Smooth muscle cell (in vitro differentiated cells): Measurements from ENCODE around the gene FBXO31. TPM values are rescaled to one million over a fixed set of nuclear protein-coding genes. Genes with fewer than 3 reads are reported as not detected.

Experiments
- DNase-seq: peaks from one replicate; lab custom pipeline; 2025; ENCODE audit not compliant: unreplicated experiment; lab: John Stamatoyannopoulos, UW
- H2AFZ ChIP-seq: fragments of 200-600 bp; sonication (generic); 2 replicates; pipeline ENCODE4 v1.6.0; 2016; ENCODE audit warnings: antibody characterized with exemption, low read depth, mild to moderate bottlenecking
- H3F3A ChIP-seq: fragments of 200-600 bp; sonication (generic); 2 replicates; pipeline ENCODE4 v1.6.0; 2017; ENCODE audit warnings: antibody characterized with exemption, low read depth
- H3K27ac ChIP-seq: fragments of 200-600 bp; sonication (generic); 2 replicates; pipeline ENCODE4 v1.5.1; 2016; ENCODE audit warnings: low read depth, mild to moderate bottlenecking
- H3K27me3 ChIP-seq: fragments of 200-600 bp; sonication (generic); 2 replicates; pipeline ENCODE4 v1.6.1; 2016; ENCODE audit warnings: low read depth, mild to moderate bottlenecking
- H3K36me3 ChIP-seq: fragments of 200-600 bp; sonication (generic); 2 replicates; pipeline ENCODE4 v1.5.1; 2016; ENCODE audit warnings: low read depth
- H3K4me1 ChIP-seq: fragments of 200-600 bp; sonication (generic); 2 replicates; pipeline ENCODE4 v1.5.1; 2016; ENCODE audit warnings: low read depth
- H3K4me2 ChIP-seq: fragments of 200-600 bp; sonication (generic); 2 replicates; pipeline ENCODE4 v1.6.0; 2016; ENCODE audit warnings: mild to moderate bottlenecking
- H3K4me3 ChIP-seq: fragments of 200-600 bp; sonication (generic); 2 replicates; pipeline ENCODE4 v1.5.1; 2016; ENCODE audit warnings: mild to moderate bottlenecking
- H3K79me2 ChIP-seq: fragments of 200-600 bp; sonication (generic); 2 replicates; pipeline ENCODE4 v1.6.0; 2016; ENCODE audit warnings: low read depth, mild to moderate bottlenecking
- H3K9ac ChIP-seq: fragments of 200-600 bp; sonication (generic); 2 replicates; pipeline ENCODE4 v1.6.0; 2016; ENCODE audit warnings: low read depth
- H3K9me3 ChIP-seq: fragments of 200-600 bp; sonication (generic); replicated peaks from 2 replicates; pipeline ENCODE4 v1.5.1; 2016; ENCODE audit warnings: low read depth
- H4K20me1 ChIP-seq: fragments of 200-600 bp; sonication (generic); 2 replicates; pipeline ENCODE4 v1.6.0; 2016; ENCODE audit warnings: low read depth
- WGBS: methylation state at CpG from one replicate; pipeline ENCODE4 v1.1.7; 2016; ENCODE audit warnings: low lambda C conversion rate; 5-methylcytosine and 5-hydroxymethylcytosine counted together
- polyA plus RNA-seq: library from polyadenylated mRNA; unstranded; fragments of >200 nt; fragmentation: Nextera tagmentation; extraction: Ambion mirVana; gene quantifications from 2 replicates; pipeline ENCODE4 v1.2.1, GENCODE V29; 2016
- total RNA-seq: library from RNA; depleted of rRNA; stranded (reverse); fragments of >200 nt; gene quantifications from 2 replicates; pipeline ENCODE4 v1.2.3, GENCODE V29; 2014
- TF ChIP-seq, protein P1 (sequence below): fragments of 200-600 bp; sonication (generic); IDR thresholded peaks from 2 replicates; pipeline ENCODE4 v1.5.1; 2017; ENCODE audit warnings: borderline replicate concordance, mild to moderate bottlenecking, antibody characterized with exemption; ENCODE audit not compliant: insufficient read depth, poor library complexity, severe bottlenecking

FBXO31 gene
- total and polyA plus RNA-seq, 2 experiments from 2014 or later = 13.9 to 25.6 TPM

GRCh38 chr16:87411375-87412271 lies 28.0 kb upstream of the FBXO31 start:
- Histone ChIP-seq H3F3A (no peaks in the 10 kb centered on the region), H3K36me3 (no peaks in the 10 kb centered on the region), H3K27me3 (no peaks in the 10 kb centered on the region), H2AFZ (no peak overlapping the region), H3K27ac (no peak overlapping the region), H3K4me1 (no peaks in the 10 kb centered on the region), H3K9me3 (no peaks in the 10 kb centered on the region), H3K4me3 (no peak overlapping the region), H3K9ac (no peak overlapping the region), H3K79me2 (no peaks in the 10 kb centered on the region), H4K20me1 (peaks cover 19% of the 10 kb centered on the region), H3K4me2 (no peak overlapping the region)
- WGBS = 95% methylated on average over 39 of the region's 49 CpGs
- TF ChIP-seq, protein P1, sequence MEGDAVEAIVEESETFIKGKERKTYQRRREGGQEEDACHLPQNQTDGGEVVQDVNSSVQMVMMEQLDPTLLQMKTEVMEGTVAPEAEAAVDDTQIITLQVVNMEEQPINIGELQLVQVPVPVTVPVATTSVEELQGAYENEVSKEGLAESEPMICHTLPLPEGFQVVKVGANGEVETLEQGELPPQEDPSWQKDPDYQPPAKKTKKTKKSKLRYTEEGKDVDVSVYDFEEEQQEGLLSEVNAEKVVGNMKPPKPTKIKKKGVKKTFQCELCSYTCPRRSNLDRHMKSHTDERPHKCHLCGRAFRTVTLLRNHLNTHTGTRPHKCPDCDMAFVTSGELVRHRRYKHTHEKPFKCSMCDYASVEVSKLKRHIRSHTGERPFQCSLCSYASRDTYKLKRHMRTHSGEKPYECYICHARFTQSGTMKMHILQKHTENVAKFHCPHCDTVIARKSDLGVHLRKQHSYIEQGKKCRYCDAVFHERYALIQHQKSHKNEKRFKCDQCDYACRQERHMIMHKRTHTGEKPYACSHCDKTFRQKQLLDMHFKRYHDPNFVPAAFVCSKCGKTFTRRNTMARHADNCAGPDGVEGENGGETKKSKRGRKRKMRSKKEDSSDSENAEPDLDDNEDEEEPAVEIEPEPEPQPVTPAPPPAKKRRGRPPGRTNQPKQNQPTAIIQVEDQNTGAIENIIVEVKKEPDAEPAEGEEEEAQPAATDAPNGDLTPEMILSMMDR = no peak
- DNase-seq = no peak

DNA sequence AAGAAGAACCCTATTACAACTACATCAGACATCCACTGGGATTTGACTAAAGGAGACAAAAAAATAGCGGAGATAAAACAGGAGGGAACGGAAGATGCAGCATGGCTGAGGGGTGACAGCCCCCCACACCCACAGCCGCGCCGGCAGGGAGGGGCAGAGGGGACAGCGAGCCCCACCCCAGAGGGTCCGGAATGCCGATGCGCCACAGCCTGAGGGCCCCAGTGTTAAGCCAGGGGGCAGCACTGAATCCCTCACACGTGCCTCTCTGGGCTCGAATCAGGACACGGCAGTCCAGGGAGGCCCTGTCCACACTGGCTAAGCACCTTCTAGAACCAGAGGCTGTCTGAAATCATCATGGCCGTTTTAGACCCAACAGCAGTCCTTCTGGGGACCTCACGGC lies 27.4 kb upstream of the FBXO31 start:
- Histone ChIP-seq H3K4me3 (no peak overlapping the region), H3K9me3 (no peaks in the 10 kb centered on the region), H3K4me2 (no peak overlapping the region), H3K36me3 (no peaks in the 10 kb centered on the region), H3F3A (no peaks in the 10 kb centered on the region), H3K27me3 (no peaks in the 10 kb centered on the region), H2AFZ (no peak overlapping the region), H3K79me2 (no peaks in the 10 kb centered on the region), H3K27ac (no peak overlapping the region), H3K9ac (no peak overlapping the region), H4K20me1 (peaks cover 19% of the 10 kb centered on the region), H3K4me1 (no peaks in the 10 kb centered on the region)
- DNase-seq = no peak
- 92% methylated on average over 14 of the region's 14 CpGs for WGBS
- TF ChIP-seq, protein P1 = no peak

DNA sequence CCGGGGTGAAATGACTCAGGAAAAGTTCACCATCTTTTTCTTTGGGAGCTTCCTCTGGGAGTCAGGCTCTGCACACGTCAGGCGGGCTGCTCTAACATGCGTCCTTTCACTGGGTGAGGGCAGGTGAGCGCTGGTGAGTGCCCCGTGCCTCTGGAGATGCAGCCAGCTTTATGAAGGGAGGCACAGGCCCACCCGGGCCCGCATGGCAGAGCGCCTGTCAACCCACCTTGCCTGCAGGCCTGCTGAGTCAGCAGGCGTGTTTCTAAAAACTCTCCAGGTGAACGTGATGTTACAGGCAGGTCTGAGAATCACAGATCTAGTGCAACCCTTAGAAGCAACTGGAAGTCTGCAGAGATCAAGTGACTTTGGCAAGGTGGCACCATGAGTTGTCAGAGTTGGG lies 27.0 kb upstream of the FBXO31 start:
- Histone ChIP-seq H3K27me3 (no peaks in the 10 kb centered on the region), H3K9ac (no peak overlapping the region), H3K4me2 (no peak overlapping the region), H3K27ac (no peak overlapping the region), H4K20me1 (peaks cover 19% of the 10 kb centered on the region), H2AFZ (no peak overlapping the region), H3K4me3 (no peak overlapping the region), H3K9me3 (no peaks in the 10 kb centered on the region), H3K79me2 (no peaks in the 10 kb centered on the region), H3K36me3 (no peaks in the 10 kb centered on the region), H3K4me1 (no peaks in the 10 kb centered on the region), H3F3A (peaks cover 2% of the 10 kb centered on the region)
- TF ChIP-seq, protein P1 = no peak
- 97% methylated on average over 11 of the region's 11 CpGs for WGBS
- DNase-seq = no peak
